Measurements from ENCODE around the gene RAPGEF4. TPM values are rescaled to one million over a fixed set of nuclear protein-coding genes. Genes with fewer than 3 reads are reported as not detected.

The RAPGEF4 gene
- total RNA-seq, 1 experiment from 2014 or later = 0.59 TPM

DNA sequence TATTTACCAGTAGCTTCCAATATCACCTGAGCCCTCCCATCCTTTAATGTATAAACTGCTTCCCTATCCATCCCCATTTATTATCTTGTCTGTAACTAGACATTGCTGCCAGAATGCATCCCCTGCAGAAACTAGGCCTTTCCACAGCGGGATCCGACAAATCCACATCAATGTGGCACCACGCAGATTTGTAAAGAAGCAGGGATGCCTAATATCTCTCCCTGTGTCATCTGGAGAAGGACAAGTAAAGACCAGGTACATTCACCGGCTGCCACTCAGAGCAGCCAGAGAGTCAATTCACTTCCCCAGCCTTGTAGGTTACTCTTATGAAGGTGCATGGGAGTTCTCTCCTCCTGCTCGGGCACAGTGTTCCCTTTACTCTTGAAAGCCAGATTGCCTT is 241.2 kb downstream of the RAPGEF4 start:
- ATAC-seq (no peak), DNase-seq (ENCODE audit: low read depth, low spot score) (no peak)
- Histone ChIP-seq H3K4me2 (ENCODE audit: low read length) (no peak overlapping the region), H3K27ac (ENCODE audit: low read depth, low read length) (no peak overlapping the region), H3K9me2 (ENCODE audit: insufficient read depth) (no peaks in the 10 kb centered on the region), H3K9ac (ENCODE audit: low read length) (no peak overlapping the region), H4K20me1 (ENCODE audit: insufficient read depth) (no peaks in the 10 kb centered on the region), H3K9me3 (ENCODE audit: control insufficient read depth in 1 of 2, insufficient read depth in 1 of 2, low read depth in 1 of 2, low read length in 2 of 2) (no peaks in the 10 kb centered on the region), H3K36me3 (ENCODE audit: control insufficient read depth in 1 of 2, insufficient read depth in 2 of 2, low read length in 2 of 2) (no peaks in the 10 kb centered on the region), H3K4me1 (ENCODE audit: control insufficient read depth in 1 of 2, insufficient read depth in 2 of 2, low read length in 2 of 2) (no peaks in the 10 kb centered on the region), H2AFZ (ENCODE audit: low read depth, low read length, poor library complexity, severe bottlenecking) (no peak overlapping the region), H3K79me2 (ENCODE audit: insufficient read depth, low read length) (no peaks in the 10 kb centered on the region), H3K27me3 (ENCODE audit: insufficient read depth, low read length) (peaks cover 3% of the 10 kb centered on the region; the same call in 1 of the 2 replicates), H3K4me3 (replicated peaks in 1 of 2; ENCODE audit: low read depth in 1 of 2, low read length in 2 of 2) (no peak overlapping the region)
- ChIA-PET CTCF (interaction anchor here (1.5 kb wide), 1 partner anchor 420 kb away, joined by 4 read pairs; no protein-coding TSS in a partner anchor), POLR2A (no interaction called here), RAD21 (ENCODE audit: low non-redundant PET in 1 of 2, low total read pairs in 2 of 2, uncharacterized antibody in 2 of 2, unreplicated experiment in 2 of 2) (no interaction called here)
- intact Hi-C loops (cut with micrococcal nuclease) = no loop called here
- BruUV-seq (replicated peaks) = no TSS peak
- TF ChIP-seq EZH2 (IDR thresholded peaks at IDR 0.05) = no peak
- no peak for TF ChIP-seq SP1 (IDR thresholded peaks at IDR 0.05; ENCODE audit: low read depth)
- no peak for TF ChIP-seq POLR2A (IDR thresholded peaks at IDR 0.05; ENCODE audit: borderline replicate concordance, extremely low read depth, insufficient read depth, insufficient read length)
- no peak for TF ChIP-seq FOSL1 (IDR thresholded peaks at IDR 0.05; ENCODE audit: low read depth)
- no peak for TF ChIP-seq EGR1 (IDR thresholded peaks at IDR 0.05; ENCODE audit: low read depth)
- TF ChIP-seq SRF (IDR thresholded peaks at IDR 0.05; ENCODE audit: low read depth) = no peak
- TF ChIP-seq, protein P1, sequence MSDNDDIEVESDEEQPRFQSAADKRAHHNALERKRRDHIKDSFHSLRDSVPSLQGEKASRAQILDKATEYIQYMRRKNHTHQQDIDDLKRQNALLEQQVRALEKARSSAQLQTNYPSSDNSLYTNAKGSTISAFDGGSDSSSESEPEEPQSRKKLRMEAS (IDR thresholded peaks at IDR 0.05) = no peak
- TF ChIP-seq EZH2phosphoT487 (IDR thresholded peaks at IDR 0.05; ENCODE audit: borderline replicate concordance) = no peak
- TF ChIP-seq, protein P2, sequence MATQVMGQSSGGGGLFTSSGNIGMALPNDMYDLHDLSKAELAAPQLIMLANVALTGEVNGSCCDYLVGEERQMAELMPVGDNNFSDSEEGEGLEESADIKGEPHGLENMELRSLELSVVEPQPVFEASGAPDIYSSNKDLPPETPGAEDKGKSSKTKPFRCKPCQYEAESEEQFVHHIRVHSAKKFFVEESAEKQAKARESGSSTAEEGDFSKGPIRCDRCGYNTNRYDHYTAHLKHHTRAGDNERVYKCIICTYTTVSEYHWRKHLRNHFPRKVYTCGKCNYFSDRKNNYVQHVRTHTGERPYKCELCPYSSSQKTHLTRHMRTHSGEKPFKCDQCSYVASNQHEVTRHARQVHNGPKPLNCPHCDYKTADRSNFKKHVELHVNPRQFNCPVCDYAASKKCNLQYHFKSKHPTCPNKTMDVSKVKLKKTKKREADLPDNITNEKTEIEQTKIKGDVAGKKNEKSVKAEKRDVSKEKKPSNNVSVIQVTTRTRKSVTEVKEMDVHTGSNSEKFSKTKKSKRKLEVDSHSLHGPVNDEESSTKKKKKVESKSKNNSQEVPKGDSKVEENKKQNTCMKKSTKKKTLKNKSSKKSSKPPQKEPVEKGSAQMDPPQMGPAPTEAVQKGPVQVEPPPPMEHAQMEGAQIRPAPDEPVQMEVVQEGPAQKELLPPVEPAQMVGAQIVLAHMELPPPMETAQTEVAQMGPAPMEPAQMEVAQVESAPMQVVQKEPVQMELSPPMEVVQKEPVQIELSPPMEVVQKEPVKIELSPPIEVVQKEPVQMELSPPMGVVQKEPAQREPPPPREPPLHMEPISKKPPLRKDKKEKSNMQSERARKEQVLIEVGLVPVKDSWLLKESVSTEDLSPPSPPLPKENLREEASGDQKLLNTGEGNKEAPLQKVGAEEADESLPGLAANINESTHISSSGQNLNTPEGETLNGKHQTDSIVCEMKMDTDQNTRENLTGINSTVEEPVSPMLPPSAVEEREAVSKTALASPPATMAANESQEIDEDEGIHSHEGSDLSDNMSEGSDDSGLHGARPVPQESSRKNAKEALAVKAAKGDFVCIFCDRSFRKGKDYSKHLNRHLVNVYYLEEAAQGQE (IDR thresholded peaks at IDR 0.05; ENCODE audit: low read depth) = no peak
- no peak for TF ChIP-seq JUND (IDR thresholded peaks at IDR 0.05)
